Activated naive CD4-positive, alpha-beta T cell treated with anti-CD3 and anti-CD28 coated beads, Interleukin-2, amount 50 U/mL, for 16 hours (primary cell): ENCODE results near the gene TMEM253.

Experiments used
- DNase-seq: peaks from one replicate; pipeline ENCODE4 v3.0.0-alpha.2; 2020

TMEM253 gene

GRCh38 chr14:21106176-21106497 lies 5.3 kb downstream of the TMEM253 start:
- DNase-seq: no peak

- peak; percentile 79 for DNase-seq
Observed at GRCh38 chr14:21106498-21107282, 5.8 kb downstream of the TMEM253 start.

- no peak for DNase-seq
Observed at GRCh38 chr14:21107283-21107800, 6.5 kb downstream of the TMEM253 start.

GRCh38 chr14:21108791-21109190 lies 7.9 kb downstream of the TMEM253 start:
- DNase-seq: no peak

GRCh38 chr14:21109377-21110138 lies 8.7 kb downstream of the TMEM253 start:
- no peak for DNase-seq

- DNase-seq: no peak
Observed at GRCh38 chr14:21112255-21112654, 11.4 kb downstream of the TMEM253 start.

- DNase-seq: no peak
Observed at GRCh38 chr14:21113369-21113768, 12.5 kb downstream of the TMEM253 start.

GRCh38 chr14:21118933-21119332 lies 18.1 kb downstream of the TMEM253 start:
- DNase-seq: no peak

GRCh38 chr14:21120686-21121085 lies 19.8 kb downstream of the TMEM253 start:
- no peak for DNase-seq

- DNase-seq: no peak
Observed at GRCh38 chr14:21121122-21121521, 20.3 kb downstream of the TMEM253 start.

- DNase-seq: no peak
Observed at GRCh38 chr14:21123429-21123828, 22.6 kb downstream of the TMEM253 start.

- DNase-seq: no peak
Observed at GRCh38 chr14:21133901-21134300, 33.0 kb downstream of the TMEM253 start.

- no peak for DNase-seq
Observed at GRCh38 chr14:21136024-21136423, 35.2 kb downstream of the TMEM253 start.

- DNase-seq: no peak
Observed at GRCh38 chr14:21142357-21142756, 41.5 kb downstream of the TMEM253 start.

GRCh38 chr14:21145437-21145836 lies 44.6 kb downstream of the TMEM253 start:
- DNase-seq: no peak

GRCh38 chr14:21149641-21150367 lies 48.9 kb downstream of the TMEM253 start:
- DNase-seq: no peak
